ENCODE measurements around the gene MAK. TPM values are rescaled to one million over a fixed set of nuclear protein-coding genes. Genes with fewer than 3 reads are reported as not detected.
"Not testable (repeated sequence)": the region's sequence is repeated elsewhere in the genome, so short reads cannot be mapped to it uniquely, and the experiment has no call there.

MAK gene
- total and polyA plus RNA-seq, 2 donors (not counting 1 experiment from before 2014, with no cell fraction given): 0.04 TPM; not detected in 1

DNA sequence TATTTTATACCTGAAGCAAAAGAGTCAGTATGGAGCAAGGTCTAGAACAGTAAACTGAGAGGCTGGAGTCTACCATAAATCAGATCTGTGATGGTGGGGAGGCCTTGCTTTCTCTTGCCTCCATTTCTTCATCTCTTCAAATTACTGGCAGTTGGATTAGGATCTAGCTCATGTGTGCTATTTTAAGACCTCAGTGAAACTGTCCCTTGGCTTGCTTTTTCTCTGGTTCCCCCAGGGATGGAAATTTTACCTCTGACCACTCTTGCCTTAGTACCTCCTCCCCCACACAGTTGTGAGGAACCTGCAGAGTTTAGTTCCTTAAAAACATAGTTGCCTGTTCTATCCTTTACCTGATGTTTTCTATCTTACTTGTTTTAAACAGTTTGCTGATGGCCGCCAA, 82.3 kb downstream of the MAK start:
- Histone ChIP-seq H3K4me1 (ENCODE audit: control insufficient read depth in 2 of 2, insufficient read depth in 2 of 2, low read length in 2 of 2) (no peaks in the 10 kb centered on the region), H3K27ac (ENCODE audit: low read length in 2 of 2) (no peak overlapping the region), H3K9ac (ENCODE audit: low read length) (no peak overlapping the region), H3K79me2 (ENCODE audit: control insufficient read depth, insufficient read depth, low read length) (peaks cover 31% of the 10 kb centered on the region), H4K20me1 (ENCODE audit: control insufficient read depth, insufficient read depth, low read length, poor library complexity, severe bottlenecking) (peaks cover 34% of the 10 kb centered on the region), H3K4me3 (ENCODE audit: control extremely low read depth in 1 of 5, extremely low read depth in 1 of 5, insufficient read depth in 1 of 5, low read depth in 2 of 5, low read length in 4 of 5) (no peak overlapping the region), H3K36me3 (replicated peaks in 1 of 2; ENCODE audit: control extremely low read depth in 1 of 2, control insufficient read depth in 1 of 2, extremely low read depth in 1 of 2, insufficient read depth in 2 of 2, low read length in 1 of 2) (peaks cover 6 to 57% of the 10 kb centered on the region in 2 experiments), H3K4me2 (replicated peaks; ENCODE audit: low read depth, low read length, poor library complexity, severe bottlenecking) (no peak overlapping the region), H3K27me3 (replicated peaks in 1 of 4; ENCODE audit: control extremely low read depth in 1 of 4, control insufficient read depth in 3 of 4, insufficient read depth in 4 of 4, low read length in 3 of 4) (no peaks in the 10 kb centered on the region), H3K9me3 (ENCODE audit: control extremely low read depth in 1 of 3, control insufficient read depth in 2 of 3, insufficient read depth in 1 of 3, low read length in 2 of 3) (no peaks in the 10 kb centered on the region), H2AFZ (ENCODE audit: insufficient read depth, low read depth, low read length, poor library complexity, severe bottlenecking) (no peak overlapping the region)
- TF ChIP-seq, protein P1, sequence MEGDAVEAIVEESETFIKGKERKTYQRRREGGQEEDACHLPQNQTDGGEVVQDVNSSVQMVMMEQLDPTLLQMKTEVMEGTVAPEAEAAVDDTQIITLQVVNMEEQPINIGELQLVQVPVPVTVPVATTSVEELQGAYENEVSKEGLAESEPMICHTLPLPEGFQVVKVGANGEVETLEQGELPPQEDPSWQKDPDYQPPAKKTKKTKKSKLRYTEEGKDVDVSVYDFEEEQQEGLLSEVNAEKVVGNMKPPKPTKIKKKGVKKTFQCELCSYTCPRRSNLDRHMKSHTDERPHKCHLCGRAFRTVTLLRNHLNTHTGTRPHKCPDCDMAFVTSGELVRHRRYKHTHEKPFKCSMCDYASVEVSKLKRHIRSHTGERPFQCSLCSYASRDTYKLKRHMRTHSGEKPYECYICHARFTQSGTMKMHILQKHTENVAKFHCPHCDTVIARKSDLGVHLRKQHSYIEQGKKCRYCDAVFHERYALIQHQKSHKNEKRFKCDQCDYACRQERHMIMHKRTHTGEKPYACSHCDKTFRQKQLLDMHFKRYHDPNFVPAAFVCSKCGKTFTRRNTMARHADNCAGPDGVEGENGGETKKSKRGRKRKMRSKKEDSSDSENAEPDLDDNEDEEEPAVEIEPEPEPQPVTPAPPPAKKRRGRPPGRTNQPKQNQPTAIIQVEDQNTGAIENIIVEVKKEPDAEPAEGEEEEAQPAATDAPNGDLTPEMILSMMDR (IDR thresholded peaks at IDR 0.05): no peak
- TF ChIP-seq EZH2 (IDR thresholded peaks at IDR 0.05; ENCODE audit: borderline replicate concordance, insufficient read depth, low read depth, low read length, poor library complexity, severe bottlenecking): no peak
- no peak for DNase-seq
- POLR2A ChIA-PET: no interaction called here
- ATAC-seq (ENCODE audit: low read depth): no peak
- Mint-ChIP-seq H3K27me3 (no peaks in the 10 kb centered on the region), H3K27ac (no peak overlapping the region), H3K4me3 (no peak overlapping the region), H3K9me3 (ENCODE audit: insufficient read depth) (no peaks in the 10 kb centered on the region), H3K4me1 (peaks cover 4% of the 10 kb centered on the region)
- intact Hi-C loops (cut with micrococcal nuclease): no loop called here
- WGBS (ENCODE audit: insufficient coverage): no CpG with 5 or more reads among the region's 1 CpG
- CTCF ChIA-PET: interaction anchor here (2.2 kb wide), 1 partner anchor 8 kb away, joined by 5 read pairs; the partner anchor contains the start of gene TMEM14B

DNA sequence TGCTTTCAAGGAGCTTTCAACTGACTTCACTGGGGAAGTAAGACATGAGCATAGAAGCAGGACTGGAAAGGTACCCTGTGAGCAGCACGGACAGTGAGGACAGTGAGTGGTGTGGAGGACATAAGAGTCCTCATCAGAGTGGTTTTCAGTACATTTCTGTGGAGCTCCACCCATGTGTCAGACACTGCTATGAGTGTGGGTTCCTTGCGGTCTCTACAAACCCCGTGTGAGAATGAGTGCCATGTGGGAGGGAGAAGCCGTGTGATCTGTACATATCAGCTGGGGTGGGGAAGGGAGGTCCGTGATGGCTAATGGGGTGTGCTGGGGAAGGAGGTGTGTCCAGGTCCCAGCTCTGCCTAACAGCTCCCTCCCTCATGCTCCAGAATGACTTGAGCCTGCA, 86.6 kb downstream of the MAK start:
- H3K27ac ChIP-seq (ENCODE audit: low read length in 2 of 2); H3K27me3 Mint-ChIP-seq; H3K27ac Mint-ChIP-seq; H3K4me3 Mint-ChIP-seq; H2AFZ ChIP-seq (ENCODE audit: insufficient read depth, low read depth, low read length, poor library complexity, severe bottlenecking); intact Hi-C loops (cut with micrococcal nuclease); ATAC-seq (ENCODE audit: low read depth); H3K9me3 Mint-ChIP-seq (ENCODE audit: insufficient read depth); H3K9me3 ChIP-seq (ENCODE audit: control extremely low read depth in 1 of 3, control insufficient read depth in 2 of 3, insufficient read depth in 1 of 3, low read length in 2 of 3); DNase-seq; POLR2A ChIA-PET; H3K27me3 ChIP-seq (replicated peaks in 1 of 4; ENCODE audit: control extremely low read depth in 1 of 4, control insufficient read depth in 3 of 4, insufficient read depth in 4 of 4, low read length in 3 of 4); H3K4me3 ChIP-seq (ENCODE audit: control extremely low read depth in 1 of 5, extremely low read depth in 1 of 5, insufficient read depth in 1 of 5, low read depth in 2 of 5, low read length in 4 of 5); H3K9ac ChIP-seq (ENCODE audit: low read length); H3K4me2 ChIP-seq (replicated peaks; ENCODE audit: low read depth, low read length, poor library complexity, severe bottlenecking): not testable (repeated sequence)
- CTCF ChIA-PET: interaction anchor here (0.5 kb wide), 1 partner anchor 12 kb away, joined by 3 read pairs; no protein-coding TSS in a partner anchor
- 100% methylated on average over 1 of the region's 5 CpGs for WGBS (ENCODE audit: insufficient coverage)
- Histone ChIP-seq H4K20me1 (ENCODE audit: control insufficient read depth, insufficient read depth, low read length, poor library complexity, severe bottlenecking) (peaks cover 34% of the 10 kb centered on the region), H3K79me2 (ENCODE audit: control insufficient read depth, insufficient read depth, low read length) (peaks cover 61% of the 10 kb centered on the region), H3K36me3 (replicated peaks in 1 of 2; ENCODE audit: control extremely low read depth in 1 of 2, control insufficient read depth in 1 of 2, extremely low read depth in 1 of 2, insufficient read depth in 2 of 2, low read length in 1 of 2) (peaks cover 8 to 57% of the 10 kb centered on the region in 2 experiments), H3K4me1 (ENCODE audit: control insufficient read depth in 2 of 2, insufficient read depth in 2 of 2, low read length in 2 of 2) (peaks cover 15 to 22% of the 10 kb centered on the region in 2 donors)
- peaks cover 32% of the 10 kb centered on the region for H3K4me1 Mint-ChIP-seq

DNA sequence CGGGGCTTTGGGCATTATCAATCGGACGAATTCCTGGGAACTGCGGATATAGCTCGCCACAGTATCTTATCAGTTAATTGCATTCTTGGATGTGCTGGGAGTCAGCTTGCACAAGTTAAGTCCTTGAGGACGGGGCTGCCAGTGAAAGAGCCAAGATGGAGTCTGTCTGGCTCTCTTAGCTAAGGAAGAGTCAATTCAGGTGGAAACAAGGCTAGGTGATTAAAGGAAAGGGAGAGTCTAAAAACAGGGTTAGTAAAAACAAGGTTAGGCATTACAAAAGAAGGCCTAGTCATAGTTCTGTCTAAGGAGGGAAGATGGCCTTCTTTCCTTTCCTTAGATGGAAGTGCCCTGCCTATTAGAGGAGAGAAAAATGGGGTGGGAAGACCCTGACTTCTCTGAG, 87.8 kb downstream of the MAK start:
- CTCF ChIA-PET; H3K27ac ChIP-seq (ENCODE audit: low read length in 2 of 2); H3K9ac ChIP-seq (ENCODE audit: low read length); H3K27me3 ChIP-seq (replicated peaks in 1 of 4; ENCODE audit: control extremely low read depth in 1 of 4, control insufficient read depth in 3 of 4, insufficient read depth in 4 of 4, low read length in 3 of 4); H3K9me3 ChIP-seq (ENCODE audit: control extremely low read depth in 1 of 3, control insufficient read depth in 2 of 3, insufficient read depth in 1 of 3, low read length in 2 of 3); DNase-seq; H3K27ac Mint-ChIP-seq; POLR2A ChIA-PET; H3K9me3 Mint-ChIP-seq (ENCODE audit: insufficient read depth); H3K27me3 Mint-ChIP-seq; H3K4me3 ChIP-seq (ENCODE audit: control extremely low read depth in 1 of 5, extremely low read depth in 1 of 5, insufficient read depth in 1 of 5, low read depth in 2 of 5, low read length in 4 of 5); H3K4me2 ChIP-seq (replicated peaks; ENCODE audit: low read depth, low read length, poor library complexity, severe bottlenecking); ATAC-seq (ENCODE audit: low read depth); intact Hi-C loops (cut with micrococcal nuclease); H2AFZ ChIP-seq (ENCODE audit: insufficient read depth, low read depth, low read length, poor library complexity, severe bottlenecking); H3K4me3 Mint-ChIP-seq: not testable (repeated sequence)
- Histone ChIP-seq H3K4me1 (ENCODE audit: control insufficient read depth in 2 of 2, insufficient read depth in 2 of 2, low read length in 2 of 2) (peaks cover 17 to 25% of the 10 kb centered on the region in 2 donors), H3K36me3 (replicated peaks in 1 of 2; ENCODE audit: control extremely low read depth in 1 of 2, control insufficient read depth in 1 of 2, extremely low read depth in 1 of 2, insufficient read depth in 2 of 2, low read length in 1 of 2) (peaks cover 8 to 48% of the 10 kb centered on the region in 2 experiments), H3K79me2 (ENCODE audit: control insufficient read depth, insufficient read depth, low read length) (peaks cover 61% of the 10 kb centered on the region), H4K20me1 (ENCODE audit: control insufficient read depth, insufficient read depth, low read length, poor library complexity, severe bottlenecking) (peaks cover 34% of the 10 kb centered on the region)
- WGBS (ENCODE audit: insufficient coverage): 100% methylated on average over 1 of the region's 6 CpGs
- peaks cover 31% of the 10 kb centered on the region for H3K4me1 Mint-ChIP-seq
